Fibroblast of pulmonary artery (primary cell): ENCODE results near the gene SLC10A6.

Experiments used
- DNase-seq: peaks from one replicate; pipeline ENCODE4 v3.0.0-alpha.2; 2010; ENCODE audit warnings: low read depth
- H3K4me3 ChIP-seq: replicated peaks from 2 replicates; pipeline ENCODE4 v1.5.1; 2011; ENCODE audit warnings: low read depth, mild to moderate bottlenecking, control low read depth, low read length, moderate library complexity
- TF ChIP-seq, protein P1 (sequence below): IDR thresholded peaks from 2 replicates; pipeline ENCODE4 v1.5.1; 2011; ENCODE audit warnings: mild to moderate bottlenecking, control low read depth, low read length, inconsistent platforms; ENCODE audit errors: missing control alignments

SLC10A6 gene, protein sequence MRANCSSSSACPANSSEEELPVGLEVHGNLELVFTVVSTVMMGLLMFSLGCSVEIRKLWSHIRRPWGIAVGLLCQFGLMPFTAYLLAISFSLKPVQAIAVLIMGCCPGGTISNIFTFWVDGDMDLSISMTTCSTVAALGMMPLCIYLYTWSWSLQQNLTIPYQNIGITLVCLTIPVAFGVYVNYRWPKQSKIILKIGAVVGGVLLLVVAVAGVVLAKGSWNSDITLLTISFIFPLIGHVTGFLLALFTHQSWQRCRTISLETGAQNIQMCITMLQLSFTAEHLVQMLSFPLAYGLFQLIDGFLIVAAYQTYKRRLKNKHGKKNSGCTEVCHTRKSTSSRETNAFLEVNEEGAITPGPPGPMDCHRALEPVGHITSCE

DNA sequence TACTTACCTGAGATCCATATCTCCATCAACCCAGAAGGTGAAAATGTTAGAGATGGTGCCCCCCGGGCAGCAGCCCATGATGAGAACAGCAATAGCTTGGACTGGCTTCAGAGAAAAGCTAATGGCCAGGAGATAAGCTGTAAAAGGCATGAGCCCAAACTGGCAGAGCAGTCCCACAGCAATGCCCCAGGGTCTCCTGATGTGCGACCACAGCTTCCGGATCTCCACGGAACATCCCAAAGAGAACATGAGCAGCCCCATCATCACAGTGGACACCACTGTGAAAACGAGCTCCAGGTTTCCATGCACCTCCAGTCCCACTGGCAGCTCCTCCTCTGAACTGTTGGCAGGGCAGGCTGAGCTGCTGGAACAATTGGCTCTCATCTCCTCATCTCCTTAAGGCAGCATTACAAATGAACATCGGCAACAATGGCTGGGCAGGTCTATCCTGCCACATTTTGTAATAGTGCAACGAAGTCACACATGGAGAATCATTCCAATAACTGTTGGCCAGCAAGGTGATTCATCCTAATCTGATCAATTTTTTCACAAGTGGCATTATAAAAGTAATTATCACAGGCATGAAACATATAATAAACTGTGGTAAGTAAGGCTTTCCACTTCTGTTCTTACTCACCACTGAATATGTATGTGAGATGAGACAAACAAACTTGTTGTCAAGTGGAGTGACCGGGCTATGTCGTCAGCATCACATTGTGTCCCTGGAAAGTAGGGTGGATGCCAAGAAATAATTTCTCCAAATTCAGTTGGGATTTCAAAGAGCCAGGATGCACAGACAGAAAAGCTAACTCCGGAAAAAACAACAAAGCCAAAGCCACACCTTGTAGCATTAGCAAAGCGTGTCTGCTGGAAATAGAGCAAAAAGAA, at the start of gene SLC10A6:
TSS of gene SLC10A6 (minus strand) at position 653 of the 888 bp plus-strand sequence. CDS start at position 384, 269 bp downstream.
- DNase-seq: peak; percentile 33
- no peak within 1 kb of the TSS for H3K4me3 ChIP-seq
- TF ChIP-seq, protein P1, sequence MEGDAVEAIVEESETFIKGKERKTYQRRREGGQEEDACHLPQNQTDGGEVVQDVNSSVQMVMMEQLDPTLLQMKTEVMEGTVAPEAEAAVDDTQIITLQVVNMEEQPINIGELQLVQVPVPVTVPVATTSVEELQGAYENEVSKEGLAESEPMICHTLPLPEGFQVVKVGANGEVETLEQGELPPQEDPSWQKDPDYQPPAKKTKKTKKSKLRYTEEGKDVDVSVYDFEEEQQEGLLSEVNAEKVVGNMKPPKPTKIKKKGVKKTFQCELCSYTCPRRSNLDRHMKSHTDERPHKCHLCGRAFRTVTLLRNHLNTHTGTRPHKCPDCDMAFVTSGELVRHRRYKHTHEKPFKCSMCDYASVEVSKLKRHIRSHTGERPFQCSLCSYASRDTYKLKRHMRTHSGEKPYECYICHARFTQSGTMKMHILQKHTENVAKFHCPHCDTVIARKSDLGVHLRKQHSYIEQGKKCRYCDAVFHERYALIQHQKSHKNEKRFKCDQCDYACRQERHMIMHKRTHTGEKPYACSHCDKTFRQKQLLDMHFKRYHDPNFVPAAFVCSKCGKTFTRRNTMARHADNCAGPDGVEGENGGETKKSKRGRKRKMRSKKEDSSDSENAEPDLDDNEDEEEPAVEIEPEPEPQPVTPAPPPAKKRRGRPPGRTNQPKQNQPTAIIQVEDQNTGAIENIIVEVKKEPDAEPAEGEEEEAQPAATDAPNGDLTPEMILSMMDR: no peak

DNA sequence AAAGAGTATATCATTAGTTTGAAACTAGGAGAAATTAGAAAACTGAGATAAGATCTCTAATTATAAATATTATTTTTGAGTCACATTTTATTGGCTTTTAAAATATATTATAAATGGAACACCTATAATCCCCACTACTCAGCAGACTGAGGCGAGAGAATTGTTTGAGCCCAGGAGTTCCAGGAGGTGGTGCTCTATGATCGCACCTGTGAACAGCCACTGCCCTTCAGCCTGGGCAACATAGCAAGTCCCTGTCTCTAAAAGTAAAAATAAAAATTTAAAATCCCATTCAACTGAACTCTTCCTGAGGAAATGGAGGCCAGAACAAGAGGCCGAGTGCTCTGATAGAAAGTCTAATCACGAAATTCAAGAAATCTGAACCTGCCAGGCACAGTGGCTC, 49.4 kb upstream of the SLC10A6 start:
- TF ChIP-seq, protein P1: peak; percentile 23
- DNase-seq: peak; percentile 39
- H3K4me3 ChIP-seq: no peak overlapping the region

DNA sequence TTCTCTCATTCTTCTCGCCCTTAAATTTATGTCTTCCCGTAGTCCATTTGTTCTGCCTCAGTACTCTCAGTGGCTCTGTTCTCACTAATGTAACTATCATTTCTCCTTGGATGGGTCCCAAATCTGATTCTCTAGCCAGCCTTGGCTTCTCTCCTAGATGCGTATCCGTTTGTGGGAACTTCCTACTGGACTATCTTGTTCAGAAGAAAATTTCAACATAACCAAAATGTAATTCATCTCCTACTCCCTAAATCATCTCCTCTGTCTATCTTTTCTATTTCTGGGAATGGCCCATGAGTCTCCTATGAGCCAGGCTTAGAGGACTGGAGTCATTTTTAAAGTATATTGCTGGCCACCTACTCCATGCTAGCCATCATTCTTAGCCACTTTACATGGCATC, 47.4 kb upstream of the SLC10A6 start:
- H3K4me3 ChIP-seq: no peak overlapping the region
- TF ChIP-seq, protein P1: no peak
- DNase-seq: no peak

DNA sequence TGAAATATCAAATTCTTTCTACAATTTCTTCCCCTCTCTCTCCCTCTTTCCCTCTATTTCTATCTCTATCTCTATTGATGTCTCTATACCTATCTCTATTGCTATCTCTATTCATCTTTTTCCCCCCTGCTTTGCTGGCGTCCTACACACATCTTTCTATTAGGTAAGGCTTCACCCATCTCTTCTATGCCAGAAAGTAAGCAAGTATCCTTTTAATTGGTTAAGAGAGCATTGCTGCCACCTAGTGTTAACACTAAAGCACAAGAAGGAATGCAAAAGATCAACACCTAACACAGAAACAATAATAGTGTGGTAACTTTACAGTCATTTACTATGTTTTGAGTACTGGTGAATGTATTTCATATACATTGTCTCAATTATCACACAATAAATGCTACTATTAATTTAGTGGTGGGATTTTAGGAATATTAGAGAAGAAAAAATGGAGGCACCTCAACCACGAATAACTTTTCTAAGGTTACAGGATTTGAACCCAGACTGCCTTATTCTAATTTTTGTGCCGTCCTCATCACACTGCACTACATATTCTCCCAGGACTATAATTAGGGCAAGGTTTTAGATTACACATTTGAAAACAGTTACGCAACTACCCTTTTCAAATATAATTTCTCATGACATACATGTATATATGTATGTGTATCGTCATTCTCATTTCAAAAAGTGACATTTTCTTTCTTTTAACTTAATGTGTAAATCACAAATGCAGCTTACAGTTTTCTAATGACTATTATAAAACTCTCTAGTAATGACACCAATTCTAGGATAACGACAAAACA, 46.7 kb upstream of the SLC10A6 start:
- TF ChIP-seq, protein P1: peak; percentile 76
- DNase-seq: peak; percentile 84
- no peak overlapping the region for H3K4me3 ChIP-seq

DNA sequence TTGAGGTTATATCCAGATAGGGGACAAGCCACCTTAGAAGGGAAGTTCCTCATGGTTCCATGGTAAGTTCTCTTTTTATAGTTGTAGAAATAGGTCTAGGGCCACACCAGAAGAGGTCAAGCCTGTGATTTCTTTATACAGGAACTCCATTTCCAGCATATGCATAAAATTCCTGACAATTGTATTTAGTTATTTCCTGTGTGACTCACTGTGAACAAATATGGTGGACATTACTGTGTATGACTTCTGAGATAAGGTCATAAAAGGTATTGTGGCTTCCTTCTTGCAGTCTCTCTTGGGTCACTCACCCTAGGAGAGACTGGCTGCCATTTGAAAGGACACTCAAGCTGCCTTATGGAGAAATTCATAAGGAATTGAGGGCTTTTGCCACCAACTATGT, 45.3 kb upstream of the SLC10A6 start:
- TF ChIP-seq, protein P1: no peak
- peak; percentile 53 for DNase-seq
- no peak overlapping the region for H3K4me3 ChIP-seq

DNA sequence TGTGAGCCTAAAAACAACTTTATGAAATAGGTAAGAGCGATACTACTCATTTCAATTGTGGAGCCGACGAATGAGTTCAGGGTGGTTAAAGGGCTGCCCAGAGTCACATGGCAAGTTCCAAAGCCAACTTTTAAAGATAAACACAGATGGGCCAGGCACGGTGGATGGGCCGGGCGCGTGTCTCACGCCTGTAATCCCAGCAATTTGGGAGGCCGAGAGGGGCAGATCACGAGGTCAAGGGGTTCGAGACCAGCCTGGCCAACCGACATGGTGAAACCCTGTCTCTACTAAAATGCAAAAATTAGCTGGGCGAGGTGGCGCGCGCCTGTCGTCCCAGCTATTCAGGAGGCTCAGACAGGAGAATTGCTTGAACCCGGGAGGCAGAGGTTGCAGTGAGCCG, 44.0 kb upstream of the SLC10A6 start:
- TF ChIP-seq, protein P1: no peak
- no peak overlapping the region for H3K4me3 ChIP-seq
- DNase-seq: no peak
